HG02852 (cell line): ENCODE results near the gene ALPI.
"Not testable (repeated sequence)": the region's sequence is repeated elsewhere in the genome, so short reads cannot be mapped to it uniquely, and the experiment has no call there.

ENCODE experiments used
- ATAC-seq: cut with Tn5 transposase; IDR thresholded peaks from one replicate; pipeline ENCODE4 v1.9.1; 2021; ENCODE audit warnings: mild to moderate bottlenecking, moderate library complexity; ENCODE audit not compliant: unreplicated experiment

Gene ALPI

GRCh38 chr2:232455426-232456255 is at the start of gene ALPI:
Gene ALPI, plus strand, starts transcription at chr2:232456153. Its CDS starts 47 bp downstream, at chr2:232456200.
- no peak for ATAC-seq

- no peak for ATAC-seq
These were observed 49.2 kb upstream of the ALPI start, which contains the start of gene ALPG for GRCh38 chr2:232406556-232407310. Gene ALPG, plus strand, starts transcription at chr2:232406844. Its CDS starts 51 bp downstream, at chr2:232406895.

- ATAC-seq, result not testable (repeated sequence)
These were observed 48.4 kb upstream of the ALPI start for GRCh38 chr2:232407428-232408150.

- not testable (repeated sequence) for ATAC-seq
These were observed 47.7 kb upstream of the ALPI start for GRCh38 chr2:232408269-232408668.

GRCh38 chr2:232409617-232410016 is 46.3 kb upstream of the ALPI start:
- ATAC-seq, result not testable (repeated sequence)

GRCh38 chr2:232410238-232410900 is 45.6 kb upstream of the ALPI start:
- ATAC-seq, result no peak

- ATAC-seq, result no peak
These were observed 43.9 kb upstream of the ALPI start for GRCh38 chr2:232411901-232412629.

- no peak for ATAC-seq
These were observed 43.0 kb upstream of the ALPI start for GRCh38 chr2:232412986-232413385.

- ATAC-seq, result no peak
These were observed 40.7 kb upstream of the ALPI start for GRCh38 chr2:232415138-232415690.

- no peak for ATAC-seq
These were observed 40.0 kb upstream of the ALPI start for GRCh38 chr2:232415736-232416520.

- ATAC-seq, result no peak
These were observed 39.2 kb upstream of the ALPI start for GRCh38 chr2:232416521-232417470.

GRCh38 chr2:232417489-232417888 is 38.5 kb upstream of the ALPI start:
- ATAC-seq, result no peak

GRCh38 chr2:232418056-232418455 is 37.9 kb upstream of the ALPI start:
- no peak for ATAC-seq

GRCh38 chr2:232418466-232419244 is 37.3 kb upstream of the ALPI start:
- no peak for ATAC-seq

- ATAC-seq, result no peak
These were observed 36.5 kb upstream of the ALPI start for GRCh38 chr2:232419245-232420072.

- no peak for ATAC-seq
These were observed 35.9 kb upstream of the ALPI start for GRCh38 chr2:232420073-232420454.
